Activated CD4-positive, CD25-positive, alpha-beta regulatory T cell (primary cell): ENCODE results near the gene CADPS2.
"Not testable (repeated sequence)": the region's sequence is repeated elsewhere in the genome, so short reads cannot be mapped to it uniquely, and the experiment has no call there.

Experiments
- DNase-seq, 4 experiments: peaks; one replicate each; lab custom pipeline; 2025; lab: John Stamatoyannopoulos, UW

Gene CADPS2

DNA sequence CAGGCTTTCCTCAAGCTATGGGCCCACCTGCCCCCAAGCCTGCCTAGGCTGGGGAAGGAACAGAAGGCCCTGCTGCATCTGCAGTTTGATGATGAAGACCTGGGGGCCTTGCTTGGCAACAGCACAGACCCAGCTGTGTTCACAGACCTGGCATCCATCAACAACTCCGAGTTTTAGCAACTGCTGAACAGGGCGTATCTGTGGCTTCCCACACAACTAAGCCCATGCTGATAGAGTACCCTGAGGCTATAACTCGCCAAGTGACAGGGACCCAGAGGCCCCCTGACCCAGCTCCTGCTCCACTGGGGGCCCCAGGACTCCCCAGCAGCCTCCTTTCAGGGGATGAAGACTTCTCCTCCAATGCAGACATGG, 36.3 kb downstream of the CADPS2 start:
- no peak for DNase-seq

DNA sequence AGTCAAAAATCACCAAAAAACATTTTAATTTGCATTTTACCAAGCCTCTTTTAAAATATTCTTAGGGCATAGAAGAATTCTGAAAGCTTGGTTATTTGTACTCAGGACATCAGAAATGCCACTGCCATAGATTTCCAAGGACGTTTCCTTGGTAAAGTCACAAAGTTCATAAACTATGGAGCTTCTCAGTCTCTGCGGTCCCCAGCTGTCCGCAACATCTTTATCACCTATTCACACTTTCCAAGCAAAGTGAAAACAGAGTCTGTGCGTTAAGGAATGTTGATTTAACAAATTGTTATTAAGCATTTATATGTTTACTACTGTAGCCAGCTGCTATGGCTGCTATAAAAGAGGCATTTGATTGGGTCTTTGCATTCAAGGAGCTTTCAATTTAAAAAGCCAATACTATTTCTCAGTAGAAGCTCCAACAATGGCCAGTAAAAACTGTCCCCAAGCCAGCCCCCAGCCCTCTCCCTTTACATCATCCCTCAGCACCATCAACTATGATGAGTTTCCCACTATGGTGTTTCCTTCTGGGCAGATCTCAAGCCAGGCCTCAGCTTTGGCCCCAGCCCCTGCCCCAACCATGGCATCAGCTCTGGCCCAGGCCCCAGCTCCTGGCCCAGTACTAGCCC, 36.8 kb downstream of the CADPS2 start:
- no peak for DNase-seq

DNA sequence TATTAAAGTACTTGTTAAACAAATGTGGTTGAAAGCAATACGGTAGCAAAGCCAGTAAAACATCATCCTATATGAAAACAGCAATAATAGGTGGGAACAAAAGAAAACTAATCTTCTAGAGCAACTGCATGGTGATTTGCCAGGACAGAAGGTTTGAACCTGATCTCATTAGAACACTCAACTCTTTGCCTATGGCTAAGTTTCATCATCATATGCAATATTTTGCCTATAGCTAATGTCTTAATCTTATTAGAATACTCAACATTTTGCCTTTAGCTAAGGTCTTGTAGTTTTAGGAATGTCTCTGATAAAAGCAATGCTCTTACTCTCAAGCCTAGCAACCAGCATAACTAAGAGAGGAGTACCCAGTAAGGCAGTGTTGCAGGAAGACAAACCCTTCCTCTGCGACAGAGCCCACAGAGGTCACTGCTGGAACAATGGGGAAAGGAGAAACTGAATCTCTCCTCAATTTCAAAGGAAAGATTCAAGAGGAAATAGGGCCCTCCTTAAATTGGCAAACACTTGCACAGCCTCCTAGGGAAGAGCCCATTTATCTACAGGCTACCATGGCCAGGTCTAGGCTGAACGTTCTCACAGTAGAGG, 38.3 kb downstream of the CADPS2 start:
- DNase-seq: no peak

DNA sequence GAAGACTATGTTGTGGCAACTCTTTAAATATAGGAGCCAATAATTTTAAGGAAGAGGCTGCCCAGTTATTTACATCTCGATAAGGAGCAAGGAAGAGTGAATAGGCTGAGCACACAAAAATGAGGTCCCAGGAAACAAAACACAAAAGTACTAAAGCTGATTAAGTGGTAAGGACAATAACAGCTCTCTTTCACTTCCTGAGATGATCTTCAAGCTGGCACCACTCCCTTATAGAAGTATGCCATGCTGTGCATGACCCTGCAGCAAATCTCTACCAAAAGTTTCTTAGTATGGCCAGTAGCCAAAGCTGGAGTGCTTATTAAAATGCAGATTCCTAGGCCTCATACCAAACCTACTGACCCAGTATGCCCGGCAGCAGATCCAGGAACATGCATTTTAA, 39.7 kb downstream of the CADPS2 start:
- no peak for DNase-seq

DNA sequence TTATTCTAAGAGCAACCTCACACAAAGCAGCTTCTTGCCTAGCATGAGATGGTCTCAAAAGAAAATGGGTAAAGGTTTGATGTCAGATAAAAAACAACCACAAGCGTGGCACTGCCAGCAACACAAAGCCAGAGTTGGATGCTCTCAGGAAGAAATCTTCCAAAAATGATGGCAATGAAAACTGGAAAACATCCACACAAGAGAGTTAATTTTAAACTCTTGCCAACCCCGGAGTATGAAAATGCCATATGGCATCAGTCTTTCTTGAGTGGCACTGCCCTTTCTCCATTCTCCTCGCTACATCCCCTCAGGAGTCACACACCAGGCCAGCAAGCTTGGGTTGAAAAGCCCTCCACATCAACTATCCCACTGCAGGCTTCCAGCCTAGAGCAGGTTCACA, 41.0 kb downstream of the CADPS2 start:
- no peak for DNase-seq

DNA sequence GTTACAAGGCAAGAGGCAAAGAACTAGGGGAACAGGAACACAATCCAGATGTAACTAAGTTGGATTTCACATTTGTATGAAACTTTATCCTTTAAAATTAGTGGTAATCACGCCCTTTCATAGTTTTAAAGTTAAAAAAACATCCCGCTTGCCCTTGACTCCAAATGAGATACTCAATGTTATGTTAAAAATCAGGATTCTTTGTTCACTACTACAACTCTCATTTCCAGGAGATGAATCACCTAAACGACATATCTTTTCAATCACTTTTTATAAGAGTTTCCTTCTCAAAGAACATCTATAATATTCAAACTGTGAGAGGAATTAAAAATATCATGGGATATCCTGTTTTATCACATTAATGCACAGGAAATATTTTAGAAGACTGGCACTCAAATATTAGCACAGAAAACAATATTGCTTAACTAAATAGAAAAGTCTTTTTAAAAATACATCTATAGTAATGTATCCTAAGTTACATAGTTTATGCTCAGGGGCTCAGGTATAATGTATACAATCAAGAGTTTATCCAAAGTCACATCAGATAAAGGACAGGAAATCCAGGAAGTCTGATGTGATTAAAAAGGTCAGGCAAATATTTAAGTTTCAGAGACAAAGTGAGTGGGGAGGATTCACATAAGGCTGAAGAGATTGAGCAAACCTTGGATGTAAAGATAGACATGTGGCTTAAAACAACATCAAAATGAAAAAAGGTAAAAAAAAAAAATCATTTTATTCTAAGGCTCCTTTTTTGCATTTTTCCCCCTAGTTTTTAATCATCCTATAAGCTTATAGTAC, 41.9 kb downstream of the CADPS2 start:
- DNase-seq: no peak

DNA sequence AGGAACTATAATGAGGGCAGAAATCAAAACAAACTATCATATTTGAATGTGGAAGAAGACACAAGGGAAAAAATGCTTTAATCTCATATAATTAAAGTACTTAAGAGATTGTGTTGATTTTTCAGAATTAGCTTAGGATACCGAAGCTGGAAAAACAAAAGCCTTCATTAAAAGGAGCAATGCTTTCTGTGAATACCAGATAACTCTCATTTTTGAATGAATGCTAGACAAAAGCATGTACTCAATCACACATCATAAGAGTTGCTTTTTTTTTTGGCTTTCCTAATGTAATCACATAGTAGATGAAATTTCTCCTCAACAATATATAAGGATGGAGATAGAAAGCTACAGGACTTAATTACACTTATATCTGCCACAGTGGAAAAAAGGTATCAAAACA, 43.3 kb downstream of the CADPS2 start:
- DNase-seq: no peak

DNA sequence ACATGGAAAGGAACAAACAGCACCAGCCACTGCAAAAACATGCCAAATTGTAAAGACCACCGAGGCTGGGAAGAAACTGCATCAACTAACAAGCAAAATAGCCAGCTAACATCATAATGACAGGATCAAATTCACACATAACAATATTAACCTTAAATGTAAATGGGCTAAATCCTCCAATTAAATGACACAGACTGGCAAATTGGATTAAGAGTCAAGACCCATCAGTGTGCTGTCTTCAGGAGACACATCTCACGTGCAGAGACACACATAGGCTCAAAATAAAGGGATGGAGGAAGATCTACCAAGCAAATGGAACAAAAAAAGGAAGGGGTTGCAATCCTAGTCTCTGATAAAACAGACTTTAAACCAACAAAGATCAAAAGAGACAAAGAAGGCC, 50.0 kb downstream of the CADPS2 start:
- not testable (repeated sequence) for DNase-seq

DNA sequence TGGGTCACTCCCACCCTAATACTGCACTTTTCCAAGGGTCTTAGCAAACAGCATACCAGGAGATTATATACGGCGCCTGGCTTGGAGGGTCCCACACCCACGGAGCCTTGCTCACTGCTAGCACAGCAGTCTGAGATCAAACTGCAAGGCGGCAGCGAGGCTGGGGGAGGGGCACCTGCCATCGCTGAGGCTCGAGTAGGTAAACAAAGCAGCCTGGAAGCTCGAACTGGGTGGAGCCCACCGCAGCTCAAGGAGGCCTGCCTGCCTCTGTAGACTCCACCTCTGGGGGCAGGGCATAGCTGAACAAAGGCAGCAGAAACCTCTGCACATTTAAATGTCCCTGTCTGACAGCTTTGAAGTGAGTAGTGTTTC, 51.7 kb downstream of the CADPS2 start:
- not testable (repeated sequence) for DNase-seq

DNA sequence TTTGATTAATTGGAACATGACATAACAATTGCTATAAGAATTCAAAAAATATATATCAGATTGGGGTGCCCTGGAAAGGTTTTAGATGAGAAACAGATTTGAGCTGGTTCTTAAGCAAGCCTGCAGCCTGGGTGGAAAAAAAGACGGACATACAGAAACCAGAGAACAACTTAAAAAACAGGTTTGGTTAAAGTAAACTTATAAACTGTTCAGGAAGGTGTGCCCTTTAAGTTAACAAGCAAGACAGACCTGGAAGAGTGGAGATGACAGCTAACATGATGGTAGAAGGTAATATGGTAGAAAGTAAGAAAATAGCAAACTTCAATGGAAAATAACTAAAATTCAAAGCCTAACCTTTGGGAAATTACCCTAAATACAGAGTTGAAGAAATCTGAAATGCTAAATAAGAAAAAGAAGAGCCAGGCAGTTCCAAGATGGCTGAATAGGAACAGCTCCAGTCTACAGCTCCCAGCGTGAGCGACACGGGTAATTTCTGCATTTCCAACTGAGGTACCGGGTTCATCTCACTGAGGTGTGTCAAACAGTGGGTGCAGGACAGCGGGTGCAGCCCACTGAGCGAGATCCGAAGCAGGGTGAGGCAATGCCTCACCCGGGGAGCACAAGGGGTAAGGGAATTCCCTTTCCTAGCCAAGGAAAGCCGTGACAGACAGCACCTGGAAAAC, 52.2 kb downstream of the CADPS2 start:
- no peak for DNase-seq

DNA sequence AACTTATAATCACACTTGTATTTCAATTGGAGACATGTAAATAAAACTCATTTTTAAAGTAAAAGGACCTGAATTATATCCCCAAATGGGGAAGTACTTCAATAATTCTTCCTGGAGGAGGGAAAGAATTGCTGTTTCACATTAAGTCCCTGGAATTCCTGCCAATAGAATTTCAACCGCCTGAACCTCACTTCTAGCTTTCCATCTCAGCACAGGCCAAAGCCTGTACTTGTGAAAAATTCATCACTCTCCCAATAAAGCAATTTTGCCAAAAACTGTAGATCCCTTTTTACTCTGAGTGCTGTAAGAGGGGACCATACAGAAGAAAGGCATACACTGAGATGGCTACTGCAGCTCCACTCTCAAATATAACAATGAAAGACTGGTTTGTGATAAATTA, 54.8 kb downstream of the CADPS2 start:
- DNase-seq: no peak

DNA sequence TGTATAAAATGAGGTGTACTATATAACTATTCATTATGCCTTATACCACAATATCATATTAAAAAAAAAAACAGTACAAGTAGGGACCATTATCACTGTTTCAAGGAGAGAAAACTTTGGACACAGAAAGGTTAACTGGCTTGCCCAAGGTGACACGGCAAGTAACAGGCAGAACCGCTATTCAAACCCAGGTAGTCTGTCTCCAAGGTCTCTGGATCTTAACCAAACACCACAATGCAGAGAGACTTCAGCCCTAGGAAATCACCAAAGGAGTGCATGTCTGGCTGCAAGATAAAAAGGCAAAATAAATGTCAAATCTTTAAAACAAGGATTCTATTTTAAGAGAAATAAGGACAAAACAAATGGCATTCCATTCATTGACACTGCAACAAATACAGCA, 56.3 kb downstream of the CADPS2 start:
- no peak for DNase-seq

DNA sequence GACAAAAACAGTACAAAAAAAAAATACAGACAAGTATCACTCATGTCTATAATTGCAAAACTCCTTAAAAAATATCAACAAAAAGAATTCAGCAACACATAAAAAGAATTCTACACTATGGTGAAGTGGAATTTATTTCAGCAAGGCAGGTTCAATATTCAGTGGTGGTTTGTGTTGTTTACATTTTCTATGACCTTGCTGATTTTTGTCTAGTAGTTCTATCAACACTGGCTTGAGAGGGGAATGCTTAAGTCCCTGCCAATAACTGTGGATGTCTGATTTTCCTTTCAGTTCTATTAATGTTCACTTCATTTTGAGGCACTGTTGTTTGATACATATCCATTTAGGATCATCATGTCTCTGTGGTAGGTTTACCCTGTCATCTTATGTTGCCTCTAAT, 58.5 kb downstream of the CADPS2 start:
- no peak for DNase-seq

DNA sequence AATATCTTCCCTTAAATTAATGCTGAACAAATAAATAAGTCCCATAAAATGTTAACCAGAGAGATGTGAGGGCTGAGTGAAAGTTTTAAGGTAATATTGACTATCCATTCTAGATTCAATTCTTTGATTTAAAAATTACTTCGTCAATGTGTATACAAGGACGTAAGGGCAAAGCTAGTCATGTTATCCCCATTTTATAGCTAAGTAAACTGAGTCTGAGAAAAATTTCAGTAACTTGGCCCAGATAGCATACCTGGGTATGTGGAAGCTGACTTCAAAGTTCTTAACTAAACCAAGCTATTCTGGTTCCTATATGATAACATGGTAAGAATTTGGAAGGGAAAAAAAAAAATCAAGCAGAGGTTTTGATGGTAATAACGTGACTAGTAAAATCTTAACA, 72.4 kb downstream of the CADPS2 start:
- no peak for DNase-seq

DNA sequence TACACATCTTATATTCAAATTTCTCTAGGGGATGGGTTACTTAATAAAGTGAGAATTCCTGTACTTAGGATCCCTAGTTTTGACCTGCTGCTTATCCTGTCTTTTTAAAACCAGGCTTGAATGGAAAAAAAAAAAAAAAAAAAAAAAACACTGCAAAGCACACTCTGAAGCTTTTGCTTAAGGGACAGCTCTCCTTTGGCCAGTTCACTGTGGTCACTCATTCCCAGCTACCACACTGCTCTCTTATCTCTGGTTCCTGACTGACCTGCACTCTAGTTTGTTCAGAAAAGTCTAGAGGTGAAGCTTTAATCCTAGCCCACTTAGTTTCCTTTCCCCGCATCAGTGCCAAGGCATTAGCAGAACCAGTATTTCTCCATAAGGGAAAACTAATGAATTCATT, 82.4 kb downstream of the CADPS2 start:
- no peak for DNase-seq

DNA sequence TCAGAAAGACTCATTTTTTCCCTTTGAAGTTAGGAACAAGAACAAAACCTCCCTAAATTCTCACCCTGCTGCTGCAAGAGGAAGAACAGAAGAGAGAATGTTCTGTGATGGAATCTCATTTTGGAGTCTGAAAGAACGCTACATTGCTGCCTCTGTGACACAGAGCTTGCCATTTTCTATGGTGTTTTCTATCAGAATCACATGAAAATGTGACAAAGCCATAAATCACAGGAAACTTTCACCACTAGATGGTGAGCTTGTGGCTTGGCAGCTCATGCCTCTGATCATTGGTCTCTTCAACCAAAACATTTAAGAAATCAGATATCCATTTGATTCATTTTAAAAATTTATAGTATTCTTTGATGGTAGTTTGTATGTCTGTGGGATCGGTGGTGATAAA, 82.9 kb downstream of the CADPS2 start:
- DNase-seq: no peak

DNA sequence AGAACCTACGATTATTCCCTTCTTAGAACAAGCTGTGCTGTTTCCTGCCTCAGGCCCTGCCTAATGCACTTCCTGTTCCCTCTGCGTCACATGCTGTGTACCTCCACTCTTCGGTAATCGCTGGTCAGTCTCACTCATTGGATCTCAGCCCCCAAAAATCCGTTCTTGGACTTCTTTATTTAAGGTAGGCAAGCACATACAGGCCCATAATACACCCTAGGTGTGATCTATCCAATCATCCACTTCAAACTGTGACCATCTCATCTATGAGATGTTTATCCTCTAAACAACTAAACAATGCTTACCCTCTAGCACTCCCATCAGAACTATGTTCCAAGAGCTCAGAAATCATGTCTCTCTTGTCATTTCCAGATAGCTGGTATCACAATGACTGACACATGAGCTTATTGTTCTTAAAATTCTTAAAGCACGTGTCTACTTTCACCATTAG, 83.9 kb downstream of the CADPS2 start:
- no peak for DNase-seq

DNA sequence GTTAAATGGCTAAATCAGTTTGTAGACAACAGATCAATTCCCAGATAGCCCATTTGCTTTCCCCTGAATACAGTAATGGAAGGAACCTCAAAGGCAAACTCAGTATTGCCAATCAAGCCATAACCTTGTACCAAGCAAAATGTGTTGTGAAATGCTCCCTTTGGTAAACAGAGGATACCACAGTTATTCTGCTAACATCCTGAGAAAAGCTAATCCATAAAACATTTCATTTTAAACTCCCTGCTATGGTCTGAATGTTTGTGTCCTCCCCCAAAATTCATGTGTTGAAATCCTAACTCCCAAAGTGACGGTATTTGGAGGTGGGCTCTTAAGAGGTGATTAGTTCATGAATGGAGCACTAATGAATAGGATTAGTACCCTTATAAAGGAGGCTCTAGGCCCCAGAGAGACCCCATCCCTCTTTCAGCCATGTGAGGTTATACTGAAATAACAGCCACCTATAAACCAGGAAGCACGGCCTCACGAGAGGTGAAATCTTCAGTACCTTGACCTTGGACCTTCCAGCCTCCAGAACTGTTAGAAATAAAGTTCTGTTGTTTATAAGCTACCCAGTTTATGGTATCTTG, 94.2 kb downstream of the CADPS2 start:
- no peak for DNase-seq

DNA sequence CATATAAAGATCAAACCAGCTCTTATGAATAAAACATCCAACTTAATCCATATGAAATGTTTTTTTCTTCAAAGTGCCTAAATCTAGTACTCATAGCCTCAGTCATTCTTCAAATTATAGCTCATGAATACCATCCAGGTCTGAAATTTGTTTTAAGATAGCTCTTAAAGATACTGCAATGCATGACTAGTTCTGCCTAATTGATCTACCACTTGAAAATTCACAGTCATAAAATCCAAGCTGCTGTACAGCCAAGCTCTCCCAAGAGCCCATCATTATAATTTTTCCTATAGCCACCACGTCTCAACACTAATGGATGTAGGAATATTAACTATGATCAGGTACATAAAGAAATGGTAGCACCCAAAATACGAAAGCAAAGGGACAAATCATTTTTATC, 95.7 kb downstream of the CADPS2 start:
- no peak for DNase-seq

DNA sequence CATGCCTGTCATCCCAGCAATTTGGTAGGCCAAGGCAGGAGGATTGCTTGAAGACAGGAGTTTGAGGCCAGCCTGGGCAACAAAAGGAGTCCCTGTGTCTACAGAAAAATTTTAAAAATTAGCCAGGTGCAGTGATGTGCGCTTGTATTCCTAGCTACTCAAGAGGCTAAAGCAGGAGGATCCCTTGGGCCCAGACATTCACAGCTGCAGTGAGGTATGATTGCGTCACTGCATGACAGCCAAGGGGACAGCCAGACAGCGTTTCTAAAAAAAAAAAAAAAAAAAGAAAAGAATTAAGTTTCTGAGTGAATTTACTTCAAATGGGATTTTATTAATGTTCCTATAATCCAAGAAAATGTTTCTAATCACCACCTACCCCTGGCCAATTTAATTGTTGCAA, 96.1 kb downstream of the CADPS2 start:
- DNase-seq: no peak

DNA sequence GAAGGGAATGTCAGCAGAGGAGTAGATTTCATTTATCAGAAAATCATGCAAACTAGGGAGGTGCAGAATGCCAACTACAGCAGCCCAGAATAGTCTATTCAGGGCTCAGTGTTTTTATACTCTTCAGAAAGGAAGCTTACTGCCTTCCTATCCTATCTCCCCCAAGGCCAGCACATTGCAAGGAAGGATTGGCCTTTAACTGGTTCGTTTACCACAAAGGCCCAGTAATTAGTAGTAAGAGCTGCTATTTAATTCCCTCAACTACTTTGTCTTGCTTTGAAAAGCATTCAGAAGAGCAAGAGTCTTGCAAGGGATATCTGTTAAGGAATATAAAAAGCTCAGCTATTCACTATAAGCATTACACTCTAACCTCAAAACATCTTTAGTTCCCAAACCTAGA, 97.1 kb downstream of the CADPS2 start:
- no peak for DNase-seq

DNA sequence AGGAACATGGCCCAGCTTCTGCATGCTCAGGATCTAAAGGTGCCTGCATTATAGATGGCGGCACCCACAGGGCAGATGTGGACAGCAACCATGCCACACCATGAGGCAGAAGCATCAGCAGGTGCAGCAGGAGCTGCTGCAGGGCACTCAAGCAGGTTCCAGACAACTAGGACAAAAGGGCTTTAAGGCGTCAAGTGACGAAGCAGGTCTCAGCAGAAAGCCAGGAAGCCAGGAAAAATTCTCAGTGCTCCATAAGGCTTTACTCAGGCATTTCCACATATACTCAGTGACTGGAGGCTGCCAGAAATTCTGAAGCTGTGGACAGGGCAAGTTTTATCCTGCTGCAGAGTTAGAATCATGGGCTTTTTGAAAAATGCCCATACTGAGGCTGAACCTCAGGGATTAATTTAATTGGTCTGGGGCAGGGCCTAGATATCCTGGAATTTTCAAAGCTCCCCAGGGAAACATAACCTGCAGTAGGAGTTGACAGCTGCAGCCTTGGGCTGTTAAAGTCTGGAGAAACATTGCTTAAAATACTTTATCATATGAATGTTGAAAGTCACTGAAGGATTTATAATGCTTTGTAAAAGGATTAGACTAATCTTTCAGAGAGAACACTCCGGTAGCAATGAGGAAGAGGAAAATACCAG, 115.4 kb downstream of the CADPS2 start:
- DNase-seq: no peak
